Measurements from ENCODE around the gene CFAP61.

Gene CFAP61

DNA sequence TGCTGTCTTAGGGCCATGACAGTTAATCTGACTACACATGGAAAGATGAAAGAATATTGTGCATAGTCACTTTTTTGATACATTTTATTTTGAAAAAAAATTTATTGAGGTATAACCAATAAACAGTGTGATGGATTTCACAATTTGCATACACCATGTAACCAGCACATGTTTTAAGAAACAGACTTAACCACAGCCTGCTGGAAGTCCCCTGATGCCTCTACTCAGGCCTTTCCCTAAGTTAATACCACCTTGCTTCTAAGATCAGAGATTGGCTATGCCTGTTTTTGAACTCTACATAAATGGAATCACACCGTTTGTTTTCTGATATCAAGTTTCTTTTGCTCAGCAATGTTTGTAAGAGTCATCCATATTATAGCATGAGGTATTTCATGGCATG lies 136.3 kb downstream of the CFAP61 start:
- no peak for DNase-seq (ENCODE audit: low read depth)
- no peak overlapping the region for H3K4me3 ChIP-seq (ENCODE audit: low read depth, low read length)
- TF ChIP-seq, protein P1, sequence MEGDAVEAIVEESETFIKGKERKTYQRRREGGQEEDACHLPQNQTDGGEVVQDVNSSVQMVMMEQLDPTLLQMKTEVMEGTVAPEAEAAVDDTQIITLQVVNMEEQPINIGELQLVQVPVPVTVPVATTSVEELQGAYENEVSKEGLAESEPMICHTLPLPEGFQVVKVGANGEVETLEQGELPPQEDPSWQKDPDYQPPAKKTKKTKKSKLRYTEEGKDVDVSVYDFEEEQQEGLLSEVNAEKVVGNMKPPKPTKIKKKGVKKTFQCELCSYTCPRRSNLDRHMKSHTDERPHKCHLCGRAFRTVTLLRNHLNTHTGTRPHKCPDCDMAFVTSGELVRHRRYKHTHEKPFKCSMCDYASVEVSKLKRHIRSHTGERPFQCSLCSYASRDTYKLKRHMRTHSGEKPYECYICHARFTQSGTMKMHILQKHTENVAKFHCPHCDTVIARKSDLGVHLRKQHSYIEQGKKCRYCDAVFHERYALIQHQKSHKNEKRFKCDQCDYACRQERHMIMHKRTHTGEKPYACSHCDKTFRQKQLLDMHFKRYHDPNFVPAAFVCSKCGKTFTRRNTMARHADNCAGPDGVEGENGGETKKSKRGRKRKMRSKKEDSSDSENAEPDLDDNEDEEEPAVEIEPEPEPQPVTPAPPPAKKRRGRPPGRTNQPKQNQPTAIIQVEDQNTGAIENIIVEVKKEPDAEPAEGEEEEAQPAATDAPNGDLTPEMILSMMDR (conservative IDR thresholded peaks at IDR 0.05; ENCODE audit: low read depth, low read length) = no peak

DNA sequence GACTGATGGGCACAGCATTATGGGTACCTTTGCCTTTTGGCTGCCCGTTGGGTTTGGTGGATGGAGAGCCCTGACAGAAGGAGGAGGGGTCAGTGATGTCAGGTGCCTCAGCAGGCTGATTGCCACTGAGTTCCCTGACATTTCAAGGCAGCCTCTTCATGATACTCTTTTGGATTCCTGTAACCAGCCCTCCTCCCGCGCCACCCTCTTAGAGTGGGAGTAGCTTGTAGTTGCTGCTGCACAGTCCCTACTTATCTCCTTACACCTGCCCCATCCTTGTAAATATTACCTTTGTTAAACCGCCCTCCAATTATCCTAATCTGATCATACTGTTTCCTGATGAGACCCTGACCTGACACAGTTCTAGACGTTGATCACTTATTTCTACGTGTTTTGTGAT lies 140.0 kb downstream of the CFAP61 start:
- no peak for DNase-seq (ENCODE audit: low read depth)
- TF ChIP-seq, protein P1 (conservative IDR thresholded peaks at IDR 0.05; ENCODE audit: low read depth, low read length) = no peak
- H3K4me3 ChIP-seq (ENCODE audit: low read depth, low read length) = no peak overlapping the region

DNA sequence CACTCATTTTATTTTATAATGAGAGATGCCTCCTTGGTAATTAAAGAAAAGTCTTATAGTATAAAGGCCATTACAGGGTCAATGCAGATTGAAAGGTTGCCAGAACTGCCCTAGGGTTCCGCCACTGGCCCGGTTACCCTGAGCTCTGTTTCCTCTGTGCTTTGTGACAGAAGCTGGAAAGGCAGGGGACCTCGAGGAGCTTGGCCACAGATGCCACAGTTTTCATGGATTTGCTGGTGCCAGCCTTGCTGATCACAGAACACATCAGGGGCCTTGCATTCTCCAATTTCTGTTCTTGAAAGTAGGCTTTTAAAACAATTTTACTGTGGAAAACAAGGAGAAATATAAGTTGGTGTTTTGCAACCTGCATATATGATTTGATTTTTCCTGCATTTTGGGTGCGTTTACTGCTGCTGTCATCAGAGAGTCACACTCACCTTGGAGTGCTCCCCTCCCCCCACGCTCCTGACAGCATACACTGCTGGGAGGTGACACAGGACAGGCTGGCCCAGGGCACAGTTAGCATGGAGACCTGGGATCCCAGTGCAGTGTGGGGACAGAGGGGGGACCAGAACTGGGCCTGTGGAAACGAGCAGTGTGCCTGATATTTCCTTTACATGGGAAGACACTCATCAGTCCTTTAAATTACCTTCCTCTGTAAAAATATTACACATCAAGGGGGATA lies 142.8 kb downstream of the CFAP61 start:
- no peak overlapping the region for H3K4me3 ChIP-seq (ENCODE audit: low read depth, low read length)
- TF ChIP-seq, protein P1 (conservative IDR thresholded peaks at IDR 0.05; ENCODE audit: low read depth, low read length) = no peak
- DNase-seq (ENCODE audit: low read depth) = no peak

DNA sequence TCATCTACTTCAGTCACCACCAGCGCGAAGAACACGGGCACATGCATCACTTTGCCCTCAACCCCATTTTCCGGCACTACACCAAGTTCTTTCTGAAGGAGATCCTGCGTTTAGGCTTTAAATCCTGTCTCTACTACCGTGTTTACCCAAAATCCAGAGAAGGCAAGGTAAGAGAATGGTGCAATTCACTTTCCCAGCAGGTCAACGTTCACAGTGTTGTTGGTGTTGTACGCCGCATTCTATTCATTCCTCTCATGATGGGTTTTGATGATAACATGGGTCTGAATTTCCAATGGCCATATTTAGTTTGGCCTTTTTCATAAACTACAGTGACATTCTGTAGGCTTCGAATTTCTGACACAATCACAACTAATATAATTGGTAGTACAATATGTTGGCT lies 144.3 kb downstream of the CFAP61 start:
- TF ChIP-seq, protein P1 (conservative IDR thresholded peaks at IDR 0.05; ENCODE audit: low read depth, low read length) = no peak
- H3K4me3 ChIP-seq (ENCODE audit: low read depth, low read length) = no peak overlapping the region
- DNase-seq (ENCODE audit: low read depth) = no peak

DNA sequence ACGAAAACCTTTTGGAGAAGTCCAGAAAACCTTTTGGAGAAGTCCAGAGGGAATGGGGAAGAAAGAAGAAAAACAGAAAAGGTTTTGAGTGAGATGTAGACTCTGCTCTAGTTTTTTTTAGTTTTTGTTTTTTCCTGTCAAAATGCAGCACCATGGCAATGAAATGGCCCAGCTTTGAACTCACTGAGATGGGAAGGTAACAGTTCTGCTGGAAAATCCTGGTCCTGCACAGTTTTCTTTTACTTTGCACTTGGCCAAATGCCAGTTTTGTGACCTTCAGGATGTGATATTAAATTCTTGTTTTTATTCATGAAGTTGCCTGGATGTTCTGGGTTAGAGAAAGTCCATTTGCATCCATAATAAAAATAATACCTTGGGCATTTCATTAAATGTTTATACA lies 145.7 kb downstream of the CFAP61 start:
- no peak overlapping the region for H3K4me3 ChIP-seq (ENCODE audit: low read depth, low read length)
- TF ChIP-seq, protein P1 (conservative IDR thresholded peaks at IDR 0.05; ENCODE audit: low read depth, low read length) = no peak
- no peak for DNase-seq (ENCODE audit: low read depth)

DNA sequence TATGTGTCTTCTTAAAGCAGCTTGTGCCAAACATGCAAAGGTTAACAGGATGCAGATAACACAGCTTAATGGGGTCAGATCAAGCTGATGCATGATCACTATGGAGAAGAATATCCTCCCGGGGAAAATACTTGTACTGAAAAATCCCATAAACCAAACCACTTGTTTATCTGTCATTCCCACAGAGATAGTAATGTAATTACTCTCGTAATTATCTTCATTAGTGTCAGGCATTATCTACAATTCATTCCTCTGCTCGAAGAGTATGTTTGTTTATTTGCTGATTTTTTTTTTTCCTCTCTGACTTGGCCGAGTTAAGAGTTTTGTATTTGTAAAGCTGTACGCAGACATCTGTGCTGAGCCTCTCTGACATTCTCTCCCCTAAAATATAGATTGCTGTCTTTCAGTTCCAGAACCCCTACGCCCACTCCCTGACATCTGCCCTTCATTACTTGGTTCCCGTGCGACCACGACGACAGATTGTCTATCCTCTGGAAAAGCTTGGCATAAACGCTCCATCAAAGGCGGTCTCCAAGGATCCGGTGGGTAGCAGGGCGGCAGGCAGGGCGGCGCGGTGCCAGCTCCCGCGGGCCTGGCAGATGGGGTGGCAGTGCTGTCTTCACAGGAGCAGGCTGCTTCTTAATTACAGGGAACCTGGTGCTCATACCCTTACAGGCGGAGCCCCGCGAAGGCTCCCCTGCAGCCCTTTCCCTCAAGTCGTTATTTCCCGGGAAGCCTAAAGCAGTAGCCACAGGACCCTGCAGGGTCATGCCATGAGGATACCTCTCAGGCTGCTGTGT lies 147.2 kb downstream of the CFAP61 start:
- DNase-seq (ENCODE audit: low read depth) = no peak
- no peak overlapping the region for H3K4me3 ChIP-seq (ENCODE audit: low read depth, low read length)
- TF ChIP-seq, protein P1 (conservative IDR thresholded peaks at IDR 0.05; ENCODE audit: low read depth, low read length) = no peak

All from choroid plexus epithelial cell (primary cell).